ENCODE data around the gene SERPINE3.

Gene SERPINE3

DNA sequence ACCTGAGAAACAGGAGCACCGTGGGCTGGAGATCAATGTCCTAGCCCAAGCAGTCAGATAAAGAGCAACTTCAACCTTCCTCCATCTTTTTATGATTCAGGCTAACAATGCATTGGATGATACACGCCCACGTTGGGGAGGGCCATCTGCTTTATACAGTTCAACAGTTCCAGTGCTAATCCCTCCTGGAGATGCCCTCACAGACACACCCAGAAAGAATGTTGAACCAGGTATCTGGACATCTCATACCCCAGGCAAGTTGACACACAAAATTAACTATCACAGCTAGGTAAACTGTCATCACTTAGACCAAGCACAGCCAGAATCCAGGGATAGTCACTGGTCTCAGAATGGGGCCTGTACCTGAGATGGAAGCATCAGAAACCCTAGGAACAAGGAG is 20.6 kb upstream of the SERPINE3 start:
- DNase-seq (ENCODE audit: insufficient read length, low spot score) (no peak), FAIRE-seq (no peak)
- TF ChIP-seq, protein P1, sequence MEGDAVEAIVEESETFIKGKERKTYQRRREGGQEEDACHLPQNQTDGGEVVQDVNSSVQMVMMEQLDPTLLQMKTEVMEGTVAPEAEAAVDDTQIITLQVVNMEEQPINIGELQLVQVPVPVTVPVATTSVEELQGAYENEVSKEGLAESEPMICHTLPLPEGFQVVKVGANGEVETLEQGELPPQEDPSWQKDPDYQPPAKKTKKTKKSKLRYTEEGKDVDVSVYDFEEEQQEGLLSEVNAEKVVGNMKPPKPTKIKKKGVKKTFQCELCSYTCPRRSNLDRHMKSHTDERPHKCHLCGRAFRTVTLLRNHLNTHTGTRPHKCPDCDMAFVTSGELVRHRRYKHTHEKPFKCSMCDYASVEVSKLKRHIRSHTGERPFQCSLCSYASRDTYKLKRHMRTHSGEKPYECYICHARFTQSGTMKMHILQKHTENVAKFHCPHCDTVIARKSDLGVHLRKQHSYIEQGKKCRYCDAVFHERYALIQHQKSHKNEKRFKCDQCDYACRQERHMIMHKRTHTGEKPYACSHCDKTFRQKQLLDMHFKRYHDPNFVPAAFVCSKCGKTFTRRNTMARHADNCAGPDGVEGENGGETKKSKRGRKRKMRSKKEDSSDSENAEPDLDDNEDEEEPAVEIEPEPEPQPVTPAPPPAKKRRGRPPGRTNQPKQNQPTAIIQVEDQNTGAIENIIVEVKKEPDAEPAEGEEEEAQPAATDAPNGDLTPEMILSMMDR (IDR thresholded peaks at IDR 0.05; ENCODE audit: insufficient read depth, missing control alignments): no peak

DNA sequence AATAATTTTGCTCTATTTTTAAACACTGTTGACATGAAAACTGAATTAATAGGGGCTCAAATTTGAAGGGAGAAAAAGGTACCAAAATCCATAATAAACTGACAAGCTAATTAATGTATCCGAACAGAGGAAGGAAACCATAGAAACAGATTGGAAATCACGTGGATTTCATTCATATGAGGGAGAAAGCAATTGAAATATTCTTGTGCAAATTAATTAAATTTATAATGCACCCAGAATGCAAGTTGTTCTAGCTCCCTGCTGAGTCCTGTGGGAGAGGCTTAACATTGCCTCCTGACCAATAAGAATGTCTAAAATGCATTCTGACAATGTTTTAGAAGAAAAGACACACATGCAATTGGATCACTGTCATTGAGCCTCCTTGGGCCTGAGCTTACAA is 17.7 kb upstream of the SERPINE3 start:
- TF ChIP-seq, protein P1 (IDR thresholded peaks at IDR 0.05; ENCODE audit: insufficient read depth, missing control alignments): no peak
- FAIRE-seq (no peak), DNase-seq (ENCODE audit: insufficient read length, low spot score) (no peak)

DNA sequence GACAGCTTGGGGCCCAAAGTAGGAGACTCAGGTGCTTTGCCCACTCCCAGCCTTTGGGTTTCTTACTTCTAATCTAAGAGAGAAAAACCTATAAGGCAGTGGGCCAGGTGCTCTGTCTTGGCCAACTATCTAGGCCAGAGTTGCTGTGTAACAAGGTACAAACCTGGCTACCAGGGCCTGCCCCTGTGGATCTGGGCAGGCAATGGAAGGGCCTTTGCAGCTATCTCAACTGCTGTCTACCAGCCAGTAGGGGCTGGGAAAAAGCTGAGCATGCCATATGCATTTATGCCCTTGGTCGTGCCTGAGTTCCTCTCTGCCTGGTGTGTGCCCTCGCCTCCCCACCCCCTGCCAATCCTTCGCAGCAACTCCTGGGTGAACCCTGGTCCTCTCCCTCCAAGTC is 16.7 kb upstream of the SERPINE3 start:
- DNase-seq (ENCODE audit: insufficient read length, low spot score) (no peak), FAIRE-seq (no peak)
- TF ChIP-seq, protein P1 (IDR thresholded peaks at IDR 0.05; ENCODE audit: insufficient read depth, missing control alignments): no peak

DNA sequence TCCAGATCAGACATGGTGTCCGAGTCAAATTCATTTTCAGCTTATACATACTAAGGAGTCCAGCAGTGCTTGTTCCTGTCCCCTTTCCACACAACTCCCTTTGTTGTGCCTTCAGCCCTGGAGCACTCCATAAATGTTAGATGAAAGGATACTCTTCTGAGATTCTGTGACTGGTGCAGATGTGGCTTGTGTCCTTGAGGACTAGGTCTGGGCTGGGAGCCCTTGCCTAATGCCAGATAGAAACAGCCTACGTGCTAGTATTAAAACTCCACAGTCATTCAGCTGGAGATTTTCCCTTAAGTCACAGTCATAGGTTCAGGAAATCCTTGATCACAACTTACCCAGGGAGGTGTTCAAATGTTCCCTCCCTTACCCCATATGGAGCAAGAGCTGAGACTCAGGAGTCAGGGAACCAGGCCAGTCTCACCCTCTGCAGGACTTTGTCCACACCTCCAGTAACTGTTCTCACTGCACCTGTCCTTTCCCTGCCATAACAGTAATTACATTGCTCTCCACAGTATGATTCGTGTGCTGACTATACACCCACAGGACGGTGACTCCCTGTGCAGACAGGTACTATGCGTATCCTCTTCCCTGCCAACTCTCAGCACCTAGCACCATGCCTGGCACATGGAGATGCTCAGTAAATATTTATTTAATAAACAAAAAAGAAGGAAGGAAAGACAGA is 15.5 kb upstream of the SERPINE3 start:
- DNase-seq (ENCODE audit: insufficient read length, low spot score) (no peak), FAIRE-seq (no peak)
- TF ChIP-seq, protein P1 (IDR thresholded peaks at IDR 0.05; ENCODE audit: insufficient read depth, missing control alignments): no peak

DNA sequence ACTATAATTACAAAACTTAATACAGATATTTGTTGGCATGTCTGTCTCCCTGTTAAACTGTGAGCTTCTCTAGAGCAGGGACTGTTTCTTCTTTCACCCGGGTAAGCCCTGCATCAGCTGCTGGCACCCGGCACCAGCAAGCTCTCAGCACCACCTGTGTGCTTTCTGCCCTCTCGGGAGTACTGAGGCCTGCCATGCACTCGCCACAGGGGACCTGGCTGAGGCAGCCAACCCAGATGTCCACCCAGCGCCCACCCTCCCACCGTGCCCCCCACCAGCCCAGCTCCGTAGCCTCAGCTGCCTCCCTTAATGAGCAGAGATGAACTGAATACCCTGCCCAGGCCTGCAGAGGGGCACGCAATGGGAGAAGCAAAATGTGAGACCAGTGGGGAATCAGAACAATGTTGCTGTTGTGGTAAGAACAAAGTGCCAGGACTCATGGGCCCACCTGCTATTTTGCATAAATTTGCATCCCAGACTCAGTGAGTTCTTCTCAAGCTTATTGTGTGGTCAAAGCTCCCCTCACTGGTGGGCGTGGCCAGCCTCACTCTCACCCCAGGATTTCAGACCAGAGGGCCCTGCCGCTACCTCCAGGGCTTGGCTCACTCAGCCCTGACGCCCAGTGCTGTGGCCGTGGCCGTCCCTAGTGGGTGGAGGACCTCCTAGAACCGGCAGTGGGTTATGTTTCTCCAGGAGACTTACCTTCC is 14.6 kb upstream of the SERPINE3 start:
- no peak for FAIRE-seq
- TF ChIP-seq, protein P1 (IDR thresholded peaks at IDR 0.05; ENCODE audit: insufficient read depth, missing control alignments): no peak
- no peak for DNase-seq (ENCODE audit: insufficient read length, low spot score)

DNA sequence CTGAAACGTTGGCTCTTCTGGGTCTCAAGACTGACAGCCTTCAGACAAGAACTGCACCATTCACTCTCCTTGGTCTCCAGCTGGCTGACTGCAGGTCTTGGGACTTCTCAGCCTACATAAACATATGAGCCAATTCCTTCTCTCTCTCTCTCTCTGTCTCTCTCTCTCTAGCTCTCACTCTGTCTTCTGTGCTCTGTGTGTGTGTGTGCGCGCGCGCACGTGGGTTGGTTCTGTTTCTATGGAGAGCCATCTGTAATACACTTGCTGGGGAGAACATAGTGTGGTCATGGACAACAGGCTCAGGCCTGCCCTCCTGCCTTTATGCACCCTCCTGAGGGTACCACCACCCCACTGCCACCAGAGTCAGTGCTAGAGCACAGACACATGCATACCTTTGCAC is 13.7 kb upstream of the SERPINE3 start:
- no peak for FAIRE-seq
- TF ChIP-seq, protein P1 (IDR thresholded peaks at IDR 0.05; ENCODE audit: insufficient read depth, missing control alignments): no peak

DNA sequence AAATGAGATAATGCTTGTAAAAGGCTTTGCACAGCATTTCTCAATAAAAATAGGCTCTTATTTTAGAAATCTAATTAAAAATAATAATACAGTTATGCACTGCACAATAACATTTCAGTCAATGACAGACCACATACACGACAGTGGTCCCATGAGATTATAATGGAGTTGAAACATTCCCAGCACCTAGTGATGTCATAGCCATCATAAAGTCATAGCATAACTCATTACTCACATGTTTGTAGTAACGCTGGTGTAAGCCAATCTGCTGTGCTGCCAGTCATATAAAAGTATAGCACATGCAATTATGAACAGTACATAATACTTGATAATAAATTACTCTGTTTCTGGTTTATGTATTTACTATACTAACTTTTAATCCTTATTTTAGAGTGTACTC is 12.7 kb upstream of the SERPINE3 start:
- TF ChIP-seq, protein P1 (IDR thresholded peaks at IDR 0.05; ENCODE audit: insufficient read depth, missing control alignments): no peak
- DNase-seq (ENCODE audit: insufficient read length, low spot score) (no peak), FAIRE-seq (no peak)

More for the DNA sequence above, 13.7 kb upstream of the SERPINE3 start:
- no peak for DNase-seq (ENCODE audit: insufficient read length, low spot score)

Data from D721Med (cell line).